ENCODE results near the gene NCAPG2. TPM values are rescaled to one million over a fixed set of nuclear protein-coding genes. Genes with fewer than 3 reads are reported as not detected.
"Not testable (repeated sequence)": the region's sequence is repeated elsewhere in the genome, so short reads cannot be mapped to it uniquely, and the experiment has no call there.

NCAPG2 gene
- total and polyA plus RNA-seq, 2 of the 13 experiments (the other 11 are each of a cell fraction or from before 2014, with no cell fraction given), result 15.1 to 30.7 TPM

- TF ChIP-seq ATF2 (CRISPR knock-in tag; IDR thresholded peaks at IDR 0.05) (0 out of 2 replicates have a peak, but pooled peaks have one; percentile 20), MEIS2 (CRISPR knock-in tag; IDR thresholded peaks at IDR 0.05) (0 out of 2 replicates have a peak, but pooled peaks have one; percentile 34), ZNF430 (CRISPR knock-in tag; IDR thresholded peaks at IDR 0.05) (0 out of 2 replicates have a peak, but pooled peaks have one; percentile 22), ZGPAT (CRISPR knock-in tag; IDR thresholded peaks at IDR 0.05) (peak; percentile 47; the same call in 1 of the 2 replicates), RARA (CRISPR knock-in tag; IDR thresholded peaks at IDR 0.05) (peak; percentile 49; the same call in 1 of the 2 replicates), ZNF687 (CRISPR knock-in tag; IDR thresholded peaks at IDR 0.05) (peak; percentile 47; the same call in 1 of the 2 replicates), ZMYM4 (CRISPR knock-in tag; IDR thresholded peaks at IDR 0.05) (peak; percentile 43; the same call in 1 of the 2 replicates), PAXIP1 (CRISPR knock-in tag; conservative IDR thresholded peaks at IDR 0.05) (peak; percentile 81), FOXP1 (CRISPR knock-in tag; IDR thresholded peaks at IDR 0.05) (peak; percentile 39; the same call in 1 of the 2 replicates), ZNF503 (CRISPR knock-in tag; IDR thresholded peaks at IDR 0.05) (peak; percentile 60; the same call in 1 of the 2 replicates), FOXP4 (CRISPR knock-in tag; IDR thresholded peaks at IDR 0.05) (peak; percentile 41), SOX13 (CRISPR knock-in tag; conservative IDR thresholded peaks at IDR 0.05 in 1 of 2, IDR thresholded peaks at IDR 0.05 in 1 of 2) (peak in 1 of 2 experiments; percentile 73; a peak in 2 of 4 replicates)
- TF ChIP-seq FOXP1, SOX13 (IDR thresholded peaks at IDR 0.05): not testable (repeated sequence)
Observed at GRCh38 chr7:158626289-158626688, 78.3 kb downstream of the NCAPG2 start (continued).

All from HepG2 (cell line).